Fibroblast of skin of abdomen (primary cell): ENCODE data around the gene TRAP1.
A peak's percentile ranks its signal among the peaks of the same experiment; 100 is the strongest.

Experiments used
- DNase-seq: peaks from one replicate; pipeline ENCODE4 v3.0.0-alpha.2; 2013

TRAP1 gene

GRCh38 chr16:3645504-3646347 lies 71.6 kb downstream of the TRAP1 start:
- peak; percentile 65 for DNase-seq

- no peak for DNase-seq
Measured at GRCh38 chr16:3645108-3645503, 72.2 kb downstream of the TRAP1 start.

GRCh38 chr16:3643095-3643730 lies 74.1 kb downstream of the TRAP1 start:
- DNase-seq, result no peak

- peak; percentile 20 for DNase-seq
Measured at GRCh38 chr16:3642397-3643094, 74.8 kb downstream of the TRAP1 start.

- no peak for DNase-seq
Measured at GRCh38 chr16:3641801-3642396, 75.4 kb downstream of the TRAP1 start.

GRCh38 chr16:3640632-3641501 lies 76.5 kb downstream of the TRAP1 start:
- DNase-seq, result no peak

GRCh38 chr16:3640207-3640606 lies 77.1 kb downstream of the TRAP1 start:
- DNase-seq, result no peak

GRCh38 chr16:3638916-3639644 lies 78.2 kb downstream of the TRAP1 start:
- no peak for DNase-seq

- peak; percentile 36 for DNase-seq
Measured at GRCh38 chr16:3637371-3637923, 79.9 kb downstream of the TRAP1 start.

GRCh38 chr16:3625911-3626732 lies 91.2 kb downstream of the TRAP1 start:
- DNase-seq, result no peak

- DNase-seq, result no peak
Measured at GRCh38 chr16:3625331-3625730, 92.0 kb downstream of the TRAP1 start.

GRCh38 chr16:3623642-3624041 lies 93.7 kb downstream of the TRAP1 start:
- DNase-seq, result no peak

- DNase-seq, result no peak
Measured at GRCh38 chr16:3618769-3619141, 98.6 kb downstream of the TRAP1 start.

- no peak for DNase-seq
Measured at GRCh38 chr16:3612510-3613466, 104.5 kb downstream of the TRAP1 start.

GRCh38 chr16:3611146-3611975 lies 106.0 kb downstream of the TRAP1 start, which contains the start of gene SLX4:
Gene SLX4, minus strand, starts transcription at chr16:3611606. Its CDS starts 2,642 bp downstream, at chr16:3608964.
- DNase-seq, result peak; percentile 92

GRCh38 chr16:3610698-3611145 lies 106.6 kb downstream of the TRAP1 start:
- no peak for DNase-seq

GRCh38 chr16:3609895-3610697 lies 107.2 kb downstream of the TRAP1 start:
- no peak for DNase-seq
